ELR (cell line): ENCODE measurements around the gene CDX2.
"Not testable (repeated sequence)": the region's sequence is repeated elsewhere in the genome, so short reads cannot be mapped to it uniquely, and the experiment has no call there.

ENCODE experiments used
- DNase-seq: peaks from one replicate; pipeline ENCODE4 v3.0.0-alpha.2; 2015; ENCODE audit warnings: low read depth

CDX2 gene, protein sequence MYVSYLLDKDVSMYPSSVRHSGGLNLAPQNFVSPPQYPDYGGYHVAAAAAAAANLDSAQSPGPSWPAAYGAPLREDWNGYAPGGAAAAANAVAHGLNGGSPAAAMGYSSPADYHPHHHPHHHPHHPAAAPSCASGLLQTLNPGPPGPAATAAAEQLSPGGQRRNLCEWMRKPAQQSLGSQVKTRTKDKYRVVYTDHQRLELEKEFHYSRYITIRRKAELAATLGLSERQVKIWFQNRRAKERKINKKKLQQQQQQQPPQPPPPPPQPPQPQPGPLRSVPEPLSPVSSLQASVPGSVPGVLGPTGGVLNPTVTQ

DNA sequence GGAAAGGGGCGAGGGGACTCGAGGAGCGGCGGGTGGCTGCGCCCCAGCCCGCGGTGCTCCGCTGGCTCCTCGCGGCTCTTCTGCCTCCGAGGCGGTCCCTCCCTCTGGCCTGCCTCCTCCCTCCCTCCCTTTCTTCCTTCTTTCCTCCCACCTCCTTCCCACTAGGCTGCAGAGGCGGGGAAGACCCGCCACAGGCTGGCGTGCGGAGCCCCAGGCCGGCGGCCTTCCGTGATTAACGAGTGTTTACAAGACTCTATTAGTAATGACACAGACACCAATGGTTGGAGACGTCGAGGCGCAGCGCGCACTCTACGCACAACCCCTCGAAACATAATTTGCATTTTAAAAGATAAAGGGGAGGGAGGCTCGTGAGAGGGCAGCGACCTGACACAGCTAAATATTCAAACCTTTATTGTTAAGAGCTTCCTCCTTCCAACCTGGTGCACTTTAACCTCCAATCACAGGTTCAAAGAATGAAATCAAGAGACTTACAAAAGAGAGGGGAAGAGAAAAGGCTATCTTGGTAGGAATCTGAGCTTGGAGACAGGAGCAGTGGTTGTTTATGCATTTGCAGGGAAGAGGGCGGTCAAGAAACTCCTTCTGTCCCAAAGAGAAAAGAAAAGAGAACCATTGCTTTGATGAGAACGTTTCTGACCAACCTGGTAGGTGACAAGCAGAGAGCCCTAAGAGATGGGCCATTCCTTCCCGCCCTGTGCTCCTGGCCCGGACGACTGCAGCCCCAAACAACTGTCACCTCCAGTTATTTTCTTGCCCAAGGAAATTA lies at the start of gene CDX2:
TSS of gene CDX2 (minus strand) at position 234 of the 784 bp plus-strand sequence. CDS start 309 bp downstream, outside the sequence.
- no peak for DNase-seq

DNA sequence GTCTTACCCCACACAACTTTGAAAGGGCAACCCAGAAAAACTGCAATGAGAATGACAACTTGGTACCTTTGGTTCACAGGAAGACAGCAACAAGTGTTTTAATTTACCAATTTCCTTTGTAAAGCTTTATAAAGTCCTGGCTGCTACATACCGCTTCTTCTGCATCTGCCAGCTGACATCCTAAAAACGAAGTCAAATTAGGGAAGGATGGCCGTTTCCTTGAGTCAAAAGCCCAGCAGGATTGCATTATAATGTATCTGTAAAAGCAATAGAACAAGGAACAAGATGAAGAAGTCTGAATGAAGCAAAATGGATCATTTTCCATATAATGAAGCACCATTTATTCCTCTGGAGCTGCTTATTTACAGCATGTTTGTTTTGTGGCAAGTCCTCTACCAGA lies 45.2 kb upstream of the CDX2 start:
- DNase-seq, result no peak

DNA sequence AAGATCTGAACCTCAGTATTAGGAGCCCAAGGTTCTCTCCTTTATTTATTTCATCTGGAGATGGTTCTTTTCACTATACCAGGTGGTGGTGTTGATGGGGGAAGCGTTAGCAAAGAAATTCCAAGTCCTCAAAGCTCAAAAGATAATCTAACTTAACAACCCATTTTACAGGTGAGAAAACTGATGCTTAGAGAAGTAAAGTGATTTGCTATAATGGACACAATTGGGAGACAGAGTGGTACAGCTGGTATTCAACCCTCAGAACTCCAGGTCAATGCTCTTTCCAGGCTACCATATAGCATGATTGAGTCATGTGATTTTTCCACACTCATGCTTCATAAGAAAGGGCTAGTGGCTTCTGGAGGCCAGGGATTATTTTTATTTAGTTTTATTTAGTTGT lies 44.4 kb upstream of the CDX2 start:
- DNase-seq, result no peak

DNA sequence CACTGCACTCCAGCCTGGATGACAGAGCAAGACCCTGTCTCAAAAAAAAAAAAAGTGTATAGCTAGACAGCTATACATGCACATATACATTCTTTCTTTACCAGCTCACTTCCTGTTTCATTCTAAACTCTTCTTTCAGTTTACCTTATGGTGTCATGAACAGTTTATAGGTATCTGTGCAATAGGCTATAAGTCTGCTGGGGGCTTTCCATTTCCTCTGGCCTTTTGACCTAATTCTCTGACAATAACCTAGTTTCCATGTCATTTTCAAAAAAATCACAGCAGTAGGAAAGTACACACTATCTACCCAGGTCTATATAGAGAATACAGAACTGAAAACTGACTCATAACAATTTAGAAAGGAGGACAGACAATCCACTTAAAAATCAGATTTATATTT lies 43.8 kb upstream of the CDX2 start:
- DNase-seq, result peak; percentile 52

DNA sequence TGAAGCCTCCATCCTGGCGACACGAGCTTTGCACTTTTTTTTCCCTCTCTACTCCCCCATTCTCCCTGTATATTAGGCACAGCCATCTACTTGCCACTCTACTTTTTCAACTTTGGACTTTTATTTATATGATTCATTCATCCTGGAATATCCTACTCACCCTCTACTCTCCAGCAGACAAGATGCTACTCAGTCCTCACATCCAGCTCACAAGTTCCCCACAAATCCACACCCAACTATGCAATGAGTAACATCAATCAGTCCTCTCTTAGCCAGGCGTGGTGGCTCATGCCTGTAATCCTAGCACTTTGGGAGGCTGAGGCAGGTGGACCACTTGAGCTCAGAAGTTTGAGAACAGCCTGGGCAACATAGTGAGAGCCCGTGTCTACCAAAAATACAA lies 43.3 kb upstream of the CDX2 start:
- DNase-seq, result peak; percentile 59

DNA sequence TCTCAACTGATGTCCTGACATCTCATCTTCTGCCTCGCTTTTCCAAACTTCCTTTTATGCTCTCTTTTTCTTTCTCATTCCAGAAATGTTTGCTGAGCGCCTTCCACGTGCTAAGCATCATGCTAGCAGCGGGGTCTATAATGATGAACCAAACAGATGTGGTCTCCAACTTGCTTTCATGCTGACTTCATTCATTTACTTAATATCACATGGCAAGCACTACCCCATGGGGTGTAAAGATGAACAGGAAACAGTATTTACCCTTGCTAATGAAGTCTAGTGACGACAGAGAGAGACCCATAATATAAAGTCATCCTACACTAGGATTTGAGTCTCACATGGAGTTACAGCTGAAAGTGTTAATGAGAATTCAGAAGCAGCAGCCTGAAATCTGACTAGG lies 40.9 kb upstream of the CDX2 start:
- DNase-seq, result no peak

DNA sequence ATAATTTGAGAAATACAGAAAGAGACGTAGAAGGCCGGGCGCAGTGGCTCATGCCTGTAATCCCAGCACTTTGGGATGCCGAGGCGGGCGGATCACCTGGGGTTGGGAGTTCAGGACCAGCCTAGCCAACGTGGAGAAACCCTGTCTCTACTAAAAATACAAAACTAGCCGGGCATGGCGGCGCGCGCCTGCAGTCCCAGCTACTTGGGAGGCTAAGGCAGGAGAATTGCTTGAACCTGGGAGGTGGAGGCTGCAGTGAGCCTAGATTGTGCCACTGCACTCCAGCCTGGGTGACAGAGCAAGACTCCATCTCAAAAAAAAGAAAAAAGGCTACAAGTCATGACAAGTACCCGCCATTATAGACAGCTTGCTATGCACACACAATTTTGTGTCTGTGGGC lies 35.9 kb upstream of the CDX2 start:
- not testable (repeated sequence) for DNase-seq

DNA sequence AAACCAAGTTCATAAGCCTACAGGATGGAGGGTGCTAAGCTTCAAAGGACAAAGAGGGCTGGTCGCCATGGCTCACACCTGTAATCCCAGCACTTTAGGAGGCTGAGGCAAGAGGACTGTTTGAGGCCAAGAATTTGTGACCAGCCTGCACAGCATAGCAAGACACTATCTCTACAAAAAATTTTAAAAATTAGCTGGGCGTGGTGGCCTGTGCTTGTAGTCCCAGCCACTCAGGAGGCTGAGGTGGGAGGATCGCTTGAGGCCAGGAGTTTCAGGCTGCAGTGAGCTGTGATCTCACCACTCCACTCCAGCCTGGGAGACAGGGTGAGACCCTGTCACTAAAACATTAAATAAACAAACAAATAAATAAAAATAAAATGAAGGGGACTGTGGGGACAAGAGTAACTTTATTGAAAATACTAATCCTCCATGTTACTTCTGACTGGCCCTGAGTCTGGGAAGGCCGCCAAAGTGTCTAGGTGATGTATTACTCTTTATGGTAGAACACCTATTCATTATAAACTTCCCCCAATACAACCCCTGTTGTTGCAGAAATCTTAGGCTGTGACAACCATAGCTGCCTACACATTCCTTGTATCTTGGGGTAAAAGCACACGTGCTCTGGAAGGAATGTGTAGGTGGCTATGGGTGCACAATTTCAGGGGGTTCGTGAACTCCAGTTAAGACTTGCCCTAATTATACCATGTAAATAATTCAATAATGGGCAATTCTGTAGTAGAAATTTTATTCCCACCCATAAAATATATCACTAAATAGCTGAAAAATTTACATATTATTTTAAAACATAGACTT lies 34.0 kb upstream of the CDX2 start:
- no peak for DNase-seq

DNA sequence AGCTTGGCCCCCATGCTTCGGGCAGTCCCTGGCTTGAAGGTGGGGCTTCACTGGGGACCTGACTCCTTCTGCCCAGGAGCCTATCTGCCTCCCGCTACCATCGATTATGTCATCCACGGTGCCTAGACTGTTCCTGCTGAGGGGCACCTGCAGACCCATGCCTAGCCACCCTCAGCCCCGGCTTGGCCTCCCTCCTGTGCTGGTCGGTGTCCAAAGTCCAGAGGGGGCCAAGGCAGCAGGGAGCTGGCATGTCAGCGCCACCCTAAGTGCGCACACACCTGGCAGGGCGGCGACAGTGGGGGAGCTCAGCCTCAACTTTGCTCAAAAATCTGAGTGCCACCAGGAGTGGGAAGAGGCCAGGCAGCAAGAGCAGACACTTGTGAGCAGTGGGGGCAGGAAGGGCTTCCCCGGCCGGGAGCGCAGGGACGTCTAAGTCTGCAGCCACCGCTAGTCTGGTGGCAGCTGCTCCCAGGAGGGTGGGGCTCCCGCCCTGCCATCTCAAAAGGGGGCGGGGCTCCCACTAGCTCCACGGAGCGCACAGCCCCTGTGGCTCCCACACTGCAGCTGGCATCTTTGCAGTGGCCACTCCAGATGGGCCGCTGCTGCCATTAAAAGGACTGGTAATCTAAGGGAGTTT lies 32.8 kb upstream of the CDX2 start:
- DNase-seq, result no peak

DNA sequence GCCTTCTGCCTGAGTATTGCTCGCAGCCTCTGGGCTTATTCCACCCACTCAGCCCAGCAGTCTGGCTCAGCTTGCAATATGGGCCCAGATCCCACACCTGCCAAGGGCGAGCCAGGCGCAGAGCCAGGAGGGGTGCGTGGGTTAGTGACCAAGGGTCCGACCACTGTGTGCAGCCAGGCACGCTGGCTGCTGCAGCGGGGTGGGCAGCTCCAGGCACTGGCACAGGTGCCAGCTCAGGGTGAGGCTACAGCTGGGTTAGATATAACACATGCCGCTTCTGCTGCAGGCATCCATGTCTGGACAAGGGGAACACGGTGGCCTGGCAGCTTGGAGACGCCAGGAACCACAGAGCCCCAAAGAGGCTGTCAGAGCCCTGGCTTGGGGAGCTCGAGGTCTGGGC lies 31.9 kb upstream of the CDX2 start:
- no peak for DNase-seq

DNA sequence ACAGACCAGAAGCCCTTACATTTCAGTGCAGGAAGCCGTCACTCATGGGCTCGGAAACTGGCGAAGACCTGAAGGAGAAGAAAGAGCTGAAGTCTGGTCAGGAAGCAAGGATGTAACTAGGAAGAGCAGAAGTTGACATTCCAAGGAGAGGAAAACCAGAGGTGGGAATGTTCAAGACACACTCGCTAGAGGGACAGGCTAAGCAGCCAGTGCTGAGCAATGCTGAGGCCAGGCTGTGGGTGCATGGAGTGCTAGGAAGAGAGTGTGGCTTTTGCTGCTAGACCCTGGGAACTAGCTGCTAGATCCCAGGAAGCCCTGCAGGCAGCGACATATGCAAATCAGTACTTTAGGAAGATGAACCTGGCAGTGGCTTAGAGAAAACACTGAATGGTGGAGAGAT lies 31.5 kb upstream of the CDX2 start:
- DNase-seq, result no peak

DNA sequence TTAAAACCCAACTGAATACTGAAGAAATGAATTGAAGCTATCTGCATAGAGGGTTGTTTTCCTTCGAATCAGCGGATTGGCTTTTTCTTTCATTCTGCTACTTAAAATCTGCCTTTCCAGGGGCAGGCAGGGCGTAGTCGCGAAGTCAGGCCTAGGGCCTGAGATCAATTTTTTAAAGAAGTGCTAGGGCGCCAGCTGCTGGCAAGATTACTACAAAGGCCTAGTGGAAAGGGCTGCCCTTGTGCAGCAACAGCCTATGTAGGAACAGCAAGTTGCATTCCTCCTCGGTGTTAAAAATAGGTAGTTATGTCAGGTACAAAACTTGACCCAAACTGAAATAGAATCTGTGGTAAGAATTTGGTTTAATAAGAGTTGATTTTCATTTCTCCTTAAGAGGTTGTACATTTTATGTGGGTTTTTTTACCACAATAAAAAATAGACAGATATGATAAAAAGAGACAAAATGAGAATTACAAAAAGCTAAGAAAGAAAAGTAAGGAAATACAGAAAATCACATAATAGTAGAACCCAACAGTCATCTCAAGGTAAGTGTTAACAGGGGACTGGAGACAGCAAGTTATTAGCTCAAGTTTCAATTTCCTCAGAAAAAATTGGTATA lies 28.9 kb upstream of the CDX2 start:
- peak; percentile 50 for DNase-seq

DNA sequence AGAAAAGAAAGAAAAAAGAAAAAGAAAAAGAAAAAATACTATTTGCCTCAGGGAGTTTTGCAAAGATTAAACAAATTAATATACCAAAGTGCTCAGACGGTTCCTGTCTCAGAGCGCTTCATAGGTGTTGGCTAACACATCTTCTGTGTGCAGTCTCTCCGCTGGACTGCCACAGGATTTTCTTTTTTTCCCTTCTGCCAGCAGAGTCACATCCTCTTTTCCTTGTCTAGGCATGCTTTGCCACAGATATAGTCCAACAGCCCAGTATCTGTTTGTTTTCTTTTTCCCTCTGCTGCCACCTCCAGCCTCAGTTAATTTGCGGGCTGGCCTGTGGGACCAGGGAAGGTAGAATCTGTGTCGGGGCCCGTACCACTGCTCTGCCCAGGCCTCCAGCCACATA lies 22.8 kb upstream of the CDX2 start:
- no peak for DNase-seq

DNA sequence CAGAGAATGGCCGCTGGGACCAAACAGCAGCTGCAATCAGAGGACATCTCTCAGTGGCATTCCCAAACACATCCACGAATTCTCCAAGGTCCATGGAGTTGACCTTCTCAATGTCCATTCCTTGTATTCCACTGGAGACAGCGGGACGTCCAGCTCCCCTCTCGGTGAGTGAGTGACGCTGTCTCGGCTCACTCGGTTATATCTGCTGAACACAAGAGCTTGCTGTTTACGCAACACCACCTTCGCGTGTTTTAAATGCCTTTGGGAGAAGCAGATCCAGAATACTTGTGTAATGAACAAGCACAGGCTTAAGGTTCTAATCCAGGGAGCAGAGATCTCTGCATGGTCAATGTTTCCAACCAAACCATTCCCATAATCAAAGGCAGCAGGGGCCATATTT lies 19.4 kb upstream of the CDX2 start, which contains the start of gene URAD:
TSS of gene URAD (minus strand) at position 174 of the 400 bp plus-strand sequence. CDS start at position 118, 56 bp downstream.
- no peak for DNase-seq

DNA sequence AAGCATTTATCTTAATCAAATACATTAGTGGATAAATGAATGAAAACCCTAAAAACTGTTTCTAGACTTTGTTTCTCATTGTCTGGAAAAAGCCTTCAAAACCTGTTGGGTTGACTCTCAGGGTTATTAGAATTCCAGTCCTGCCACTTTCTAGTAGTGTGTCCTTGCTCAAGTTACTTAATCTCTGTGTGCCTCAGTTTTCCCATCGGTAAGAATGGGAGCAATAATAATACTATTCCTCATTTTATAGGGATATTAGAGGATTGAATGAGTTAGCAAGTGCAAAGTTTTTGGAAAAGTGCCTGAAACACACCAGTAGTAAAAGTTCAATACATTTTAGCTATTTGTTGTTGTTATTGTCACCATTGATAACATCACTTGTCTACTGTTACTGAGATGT lies 16.5 kb upstream of the CDX2 start:
- DNase-seq, result no peak

DNA sequence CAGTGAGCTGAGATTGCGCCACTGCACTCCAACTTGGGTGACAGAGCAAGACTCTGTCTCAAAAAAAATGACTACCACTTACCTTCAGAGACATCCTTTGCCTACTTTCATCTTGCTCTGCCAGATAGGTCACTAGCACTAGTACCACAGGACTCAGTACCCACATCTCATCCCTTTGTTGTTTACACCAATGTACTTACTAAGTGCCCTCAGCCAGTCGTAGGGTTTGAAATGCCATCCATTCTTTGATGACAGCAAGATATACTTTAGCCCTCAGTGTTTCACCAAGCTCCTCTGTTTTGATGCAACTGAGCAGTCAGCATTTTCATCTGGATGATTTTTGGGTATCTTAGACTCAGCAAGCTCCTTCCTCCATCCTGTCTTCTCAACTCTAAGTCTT lies 13.2 kb upstream of the CDX2 start:
- DNase-seq, result no peak

DNA sequence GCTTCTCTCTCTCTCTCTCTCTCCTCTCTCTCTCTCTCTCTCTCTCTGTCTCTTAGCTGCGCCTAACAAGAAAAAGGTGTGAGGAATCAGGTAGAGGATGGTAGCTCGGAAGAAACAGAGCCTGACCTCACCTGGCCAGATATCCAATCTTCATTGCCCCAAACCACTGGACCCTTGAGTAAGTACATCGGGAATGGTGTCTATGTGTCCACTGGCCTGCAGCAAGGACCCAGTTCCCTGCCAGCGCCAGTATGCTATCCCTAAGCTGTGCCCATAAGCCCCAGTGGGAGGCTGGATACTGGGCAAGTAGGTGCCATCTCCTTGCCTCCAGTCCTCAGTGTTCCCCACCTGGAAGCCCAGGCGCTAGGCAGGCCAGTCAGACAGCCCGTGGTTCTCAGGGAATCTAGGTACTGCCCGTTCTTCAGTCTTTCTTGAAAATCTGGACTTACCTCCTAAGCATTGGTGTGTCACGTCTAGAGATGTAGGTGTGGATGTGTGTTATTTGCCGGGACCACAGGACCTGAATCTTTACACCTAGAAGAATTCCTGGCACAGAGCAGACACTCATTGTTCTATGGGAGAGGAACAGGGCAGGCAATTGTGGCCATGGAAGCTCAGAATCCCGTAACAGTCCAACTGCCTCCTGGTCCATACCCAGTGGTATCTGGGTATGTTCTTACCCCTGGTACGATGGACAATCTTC lies 12.0 kb upstream of the CDX2 start:
- no peak for DNase-seq

DNA sequence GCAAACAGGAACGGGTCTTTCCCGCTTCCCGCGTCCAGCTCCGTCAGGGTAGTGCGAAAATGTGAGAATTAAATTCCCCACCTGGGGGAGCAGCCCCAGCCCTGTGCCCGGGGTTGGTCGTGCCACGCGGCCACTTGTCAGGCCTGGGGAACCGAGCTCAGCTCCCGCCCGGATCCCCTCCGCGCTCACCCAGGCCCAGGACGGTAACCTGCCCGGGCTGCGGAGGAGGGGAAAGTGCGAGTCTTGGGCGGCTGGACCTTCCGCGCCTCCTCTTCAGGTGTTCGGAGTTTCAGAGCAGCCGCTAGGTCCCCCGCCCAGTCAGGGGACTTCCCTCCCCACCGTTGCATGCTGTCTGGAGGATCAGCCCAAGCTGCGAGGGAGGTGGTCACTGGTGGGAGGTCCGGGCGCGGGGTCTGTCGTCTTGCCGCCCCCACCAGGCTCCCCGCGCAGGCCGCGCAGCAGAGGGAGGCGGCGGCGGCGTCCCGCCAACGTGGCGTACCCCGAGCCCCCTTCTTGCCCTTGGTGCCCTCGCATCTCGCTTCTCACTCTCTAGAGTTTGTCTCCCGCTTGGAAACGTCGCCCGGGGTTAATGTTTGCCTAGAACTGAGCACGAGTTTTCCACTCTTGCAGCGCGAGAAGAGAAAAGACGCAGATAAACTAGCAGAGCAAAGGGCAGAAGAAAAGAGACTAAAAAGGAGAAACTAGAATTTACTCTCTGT lies 11.3 kb upstream of the CDX2 start:
- DNase-seq, result no peak

DNA sequence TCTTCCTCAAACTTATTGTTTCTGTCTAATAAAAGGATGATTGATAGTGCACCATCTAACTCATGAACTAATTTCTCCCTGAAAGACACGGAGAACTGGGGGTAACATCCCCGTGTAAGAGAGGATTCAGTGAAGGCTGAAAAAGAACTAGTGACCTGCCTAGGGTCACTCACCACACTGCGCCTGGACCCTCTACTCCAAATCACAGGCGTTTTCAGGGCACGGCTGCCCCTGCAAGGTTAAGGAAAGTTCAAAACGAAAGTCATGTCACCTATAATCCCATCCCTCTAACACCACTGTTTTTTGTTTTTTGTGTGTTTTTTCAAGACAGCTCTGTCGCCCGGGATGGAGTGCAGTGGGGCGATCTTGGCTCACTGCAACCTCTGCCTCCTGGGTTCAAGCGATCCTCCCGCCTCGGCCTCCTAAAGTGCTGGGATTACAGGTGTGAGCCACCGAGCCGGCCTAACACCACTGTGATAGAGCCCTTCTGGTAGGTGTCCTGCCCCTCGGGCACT lies 10.7 kb upstream of the CDX2 start:
- DNase-seq, result no peak

DNA sequence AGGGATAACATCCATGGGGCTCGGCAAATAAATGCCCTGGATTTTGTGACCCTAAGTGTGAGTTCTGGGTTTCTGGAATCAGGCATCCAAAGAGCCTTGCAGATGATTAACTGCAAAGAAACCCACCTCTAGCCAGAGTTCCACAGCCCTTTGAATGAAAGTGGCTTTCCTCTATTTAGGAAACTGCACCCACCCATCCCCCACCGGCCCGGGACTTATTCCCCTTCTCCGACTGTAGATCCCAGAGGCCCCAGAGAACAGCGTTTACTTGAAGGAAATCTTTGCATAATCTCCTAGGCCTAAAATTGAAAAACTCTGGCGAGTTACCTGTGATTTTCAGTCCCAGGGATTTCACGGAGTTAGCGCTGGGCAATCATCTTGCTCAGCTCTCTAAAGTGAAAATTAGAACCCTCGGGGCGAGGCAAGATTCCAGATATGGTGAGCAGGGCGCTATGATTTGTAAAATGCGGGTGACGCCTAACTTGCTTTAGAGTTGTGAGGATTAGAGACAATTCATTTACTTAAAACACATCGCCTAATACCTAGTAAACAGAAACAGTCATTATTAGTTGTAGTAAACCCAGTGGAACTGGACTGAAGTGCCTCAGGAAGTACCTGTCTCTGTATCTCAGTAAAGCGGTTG lies 10.0 kb upstream of the CDX2 start:
- no peak for DNase-seq
